H1 (cell line): ENCODE data around the gene GNB5. TPM values are rescaled to one million over a fixed set of nuclear protein-coding genes. Genes with fewer than 3 reads are reported as not detected.

ENCODE experiments used
- CHD2 ChIP-seq: IDR thresholded peaks from 2 replicates; pipeline ENCODE4 v1.6.1; 2012; ENCODE audit warnings: low read length, improper control_type of control experiment
- EP300 ChIP-seq, 2 experiments: IDR thresholded peaks; 1 replicate in 1 of 2; 2 replicates in 1 of 2; pipeline ENCODE4 v1.6.1; 2011 to 2012; ENCODE audit warnings: low read depth in 2 of 2, low read length in 2 of 2, mild to moderate bottlenecking in 2 of 2, borderline replicate concordance in 1 of 2, inconsistent platforms in 1 of 2, moderate library complexity in 1 of 2
- FOSL1 ChIP-seq: IDR thresholded peaks from 2 replicates; pipeline ENCODE4 v1.6.1; 2011; ENCODE audit warnings: mild to moderate bottlenecking, low read depth, low read length, moderate library complexity; ENCODE audit not compliant: insufficient read depth
- HDAC6 ChIP-seq: IDR thresholded peaks from one replicate; pipeline ENCODE4 v1.7.1; 2012; ENCODE audit warnings: low read depth, mild to moderate bottlenecking, inconsistent platforms, low read length, moderate library complexity
- NANOG ChIP-seq: IDR thresholded peaks from 2 replicates; pipeline ENCODE4 v1.6.1; 2011; ENCODE audit warnings: low read length, low read depth, mild to moderate bottlenecking, inconsistent platforms; ENCODE audit not compliant: insufficient read depth, poor library complexity, severe bottlenecking
- SAP30 ChIP-seq: fragments of 300-600 bp; sonication (generic); IDR thresholded peaks from 2 replicates; pipeline ENCODE4 v1.7.1; 2012; ENCODE audit warnings: low read length, moderate library complexity, mild to moderate bottlenecking, inconsistent platforms; ENCODE audit not compliant: insufficient read depth, insufficient replicate concordance
- SRF ChIP-seq: IDR thresholded peaks from 2 replicates; pipeline ENCODE4 v1.6.1; 2011; ENCODE audit warnings: mild to moderate bottlenecking, low read depth, low read length, moderate library complexity
- polyA plus RNA-seq, 7 experiments: library from polyadenylated mRNA; depleted of rRNA in 3 of 7; stranded (reverse) in 5 of 7; unstranded in 2 of 7; fragments of >200 nt in 5 of 7; fragments of 200-250 nt in 2 of 7; gene quantifications; 1 replicate in 5 of 7; 2 replicates in 1 of 7; 4 replicates in 1 of 7; pipeline versions ENCODE4 v1.2.1 to v1.2.3, GENCODE V29; 2011 to 2013; ENCODE audit warnings: missing spikeins in 2 of 7, mixed read lengths in 2 of 7
- total RNA-seq: library from RNA; stranded (reverse); fragmentation: NEBNext Ultra II Directional; extraction: Animal tissue kit (Norgen Biotek cat#: 25700); gene quantifications from 2 replicates; pipeline ENCODE4 v1.2.1, GENCODE V29; 2021

GNB5 gene
- total and polyA plus RNA-seq, 2 of the 8 experiments (the other 6 are each of a cell fraction or from before 2014, with no cell fraction given): 21.7 to 42.5 TPM

DNA sequence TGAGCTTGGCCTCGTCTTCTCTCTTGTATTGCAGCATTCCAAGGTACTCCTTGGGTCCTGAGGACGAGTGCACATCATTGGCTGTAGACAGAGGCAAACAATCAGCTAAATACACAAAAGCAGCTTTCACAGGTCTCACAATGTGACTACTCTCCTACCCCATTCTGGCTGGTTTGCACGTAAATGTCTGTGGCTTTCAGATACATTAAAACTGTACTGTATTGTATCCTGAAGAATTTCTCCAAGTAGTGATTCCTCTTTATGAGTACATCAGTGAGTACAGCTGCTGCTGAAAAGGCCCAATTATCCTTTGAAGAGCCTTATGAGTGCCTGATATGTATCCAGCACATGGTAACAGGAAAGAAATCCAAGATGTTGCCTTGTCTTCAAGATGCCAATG, 22.0 kb upstream of the GNB5 start (continued):
- TF ChIP-seq CHD2 (no peak), FOSL1 (no peak), EP300 (IDR thresholded peaks at IDR 0.05; ENCODE audit: borderline replicate concordance in 1 of 2, low read depth in 2 of 2, low read length in 2 of 2) (no peak), NANOG (no peak), HDAC6 (no peak), SAP30 (no peak), SRF (no peak)
- TF ChIP-seq, all 59 proteins: peak for 0
